ENCODE measurements around the gene MPP3.
"Not testable (repeated sequence)": the region's sequence is repeated elsewhere in the genome, so short reads cannot be mapped to it uniquely, and the experiment has no call there.

The MPP3 gene

GRCh38 chr17:43792668-43793067, 40.3 kb downstream of the MPP3 start:
- not testable (repeated sequence) for H3K9ac ChIP-seq (ENCODE audit: low read length); H3K36me3 ChIP-seq (ENCODE audit: insufficient read depth, low read length); H3K4me3 ChIP-seq (ENCODE audit: low read depth in 1 of 2, low read length in 2 of 2); H3K27ac ChIP-seq (ENCODE audit: low read depth, low read length); H3K27me3 ChIP-seq (ENCODE audit: control insufficient read depth in 1 of 2, insufficient read depth in 2 of 2, low read length in 2 of 2); H3K9me3 ChIP-seq (ENCODE audit: low read length); H3K4me1 ChIP-seq (ENCODE audit: insufficient read depth, low read length)

- H3K36me3 ChIP-seq (ENCODE audit: insufficient read depth, low read length): no peaks in the 10 kb centered on the region
- no peaks in the 10 kb centered on the region for H3K9me3 ChIP-seq (ENCODE audit: low read length)
- no peak overlapping the region for H3K9ac ChIP-seq (ENCODE audit: low read length)
- no peaks in the 10 kb centered on the region for H3K4me1 ChIP-seq (ENCODE audit: insufficient read depth, low read length)
- H3K27me3 ChIP-seq (ENCODE audit: control insufficient read depth in 1 of 2, insufficient read depth in 2 of 2, low read length in 2 of 2): no peaks in the 10 kb centered on the region
- no peak overlapping the region for H3K4me3 ChIP-seq (ENCODE audit: low read depth in 1 of 2, low read length in 2 of 2)
- H3K27ac ChIP-seq (ENCODE audit: low read depth, low read length): no peak overlapping the region
Measured at GRCh38 chr17:43791589-43791988, 41.4 kb downstream of the MPP3 start.

GRCh38 chr17:43790311-43790940, 42.5 kb downstream of the MPP3 start:
- H3K4me1 ChIP-seq (ENCODE audit: insufficient read depth, low read length): no peaks in the 10 kb centered on the region
- no peaks in the 10 kb centered on the region for H3K9me3 ChIP-seq (ENCODE audit: low read length)
- H3K9ac ChIP-seq (ENCODE audit: low read length): no peak overlapping the region
- no peak overlapping the region for H3K4me3 ChIP-seq (ENCODE audit: low read depth in 1 of 2, low read length in 2 of 2)
- no peaks in the 10 kb centered on the region for H3K36me3 ChIP-seq (ENCODE audit: insufficient read depth, low read length)
- H3K27ac ChIP-seq (ENCODE audit: low read depth, low read length): no peak overlapping the region
- H3K27me3 ChIP-seq (ENCODE audit: control insufficient read depth in 1 of 2, insufficient read depth in 2 of 2, low read length in 2 of 2): no peaks in the 10 kb centered on the region

GRCh38 chr17:43789482-43789881, 43.5 kb downstream of the MPP3 start:
- H3K9ac ChIP-seq (ENCODE audit: low read length): no peak overlapping the region
- H3K36me3 ChIP-seq (ENCODE audit: insufficient read depth, low read length): no peaks in the 10 kb centered on the region
- H3K4me1 ChIP-seq (ENCODE audit: insufficient read depth, low read length): no peaks in the 10 kb centered on the region
- no peak overlapping the region for H3K27ac ChIP-seq (ENCODE audit: low read depth, low read length)
- H3K27me3 ChIP-seq (ENCODE audit: control insufficient read depth in 1 of 2, insufficient read depth in 2 of 2, low read length in 2 of 2): no peaks in the 10 kb centered on the region
- no peaks in the 10 kb centered on the region for H3K9me3 ChIP-seq (ENCODE audit: low read length)
- no peak overlapping the region for H3K4me3 ChIP-seq (ENCODE audit: low read depth in 1 of 2, low read length in 2 of 2)

- no peaks in the 10 kb centered on the region for H3K4me1 ChIP-seq (ENCODE audit: insufficient read depth, low read length)
Measured at GRCh38 chr17:43788540-43788939, 44.4 kb downstream of the MPP3 start.

GRCh38 chr17:43787728-43788127, 45.2 kb downstream of the MPP3 start:
- H3K27me3 ChIP-seq (ENCODE audit: control insufficient read depth in 1 of 2, insufficient read depth in 2 of 2, low read length in 2 of 2): no peaks in the 10 kb centered on the region
- H3K9me3 ChIP-seq (ENCODE audit: low read length): no peaks in the 10 kb centered on the region
- no peak overlapping the region for H3K4me3 ChIP-seq (ENCODE audit: low read depth in 1 of 2, low read length in 2 of 2)
- H3K4me1 ChIP-seq (ENCODE audit: insufficient read depth, low read length): no peaks in the 10 kb centered on the region
- no peak overlapping the region for H3K27ac ChIP-seq (ENCODE audit: low read depth, low read length)
- no peak overlapping the region for H3K9ac ChIP-seq (ENCODE audit: low read length)
- no peaks in the 10 kb centered on the region for H3K36me3 ChIP-seq (ENCODE audit: insufficient read depth, low read length)

More at GRCh38 chr17:43788540-43788939, 44.4 kb downstream of the MPP3 start:
- H3K4me3 ChIP-seq (ENCODE audit: low read depth in 1 of 2, low read length in 2 of 2): no peak overlapping the region
- H3K9me3 ChIP-seq (ENCODE audit: low read length): no peaks in the 10 kb centered on the region
- H3K36me3 ChIP-seq (ENCODE audit: insufficient read depth, low read length): no peaks in the 10 kb centered on the region
- H3K9ac ChIP-seq (ENCODE audit: low read length): no peak overlapping the region
- no peaks in the 10 kb centered on the region for H3K27me3 ChIP-seq (ENCODE audit: control insufficient read depth in 1 of 2, insufficient read depth in 2 of 2, low read length in 2 of 2)
- no peak overlapping the region for H3K27ac ChIP-seq (ENCODE audit: low read depth, low read length)

GRCh38 chr17:43784628-43785101, 48.3 kb downstream of the MPP3 start:
- Histone ChIP-seq H3K27ac (ENCODE audit: low read depth, low read length) (no peak overlapping the region), H3K4me1 (ENCODE audit: insufficient read depth, low read length) (peaks cover 1% of the 10 kb centered on the region), H3K4me3 (ENCODE audit: low read depth in 1 of 2, low read length in 2 of 2) (no peak overlapping the region), H3K27me3 (ENCODE audit: control insufficient read depth in 1 of 2, insufficient read depth in 2 of 2, low read length in 2 of 2) (no peaks in the 10 kb centered on the region), H3K9ac (ENCODE audit: low read length) (no peak overlapping the region), H3K9me3 (ENCODE audit: low read length) (no peaks in the 10 kb centered on the region), H3K36me3 (ENCODE audit: insufficient read depth, low read length) (no peaks in the 10 kb centered on the region)

GRCh38 chr17:43784068-43784467, 48.9 kb downstream of the MPP3 start:
- H3K9me3 ChIP-seq (ENCODE audit: low read length): no peaks in the 10 kb centered on the region
- no peak overlapping the region for H3K9ac ChIP-seq (ENCODE audit: low read length)
- no peak overlapping the region for H3K27ac ChIP-seq (ENCODE audit: low read depth, low read length)
- H3K36me3 ChIP-seq (ENCODE audit: insufficient read depth, low read length): no peaks in the 10 kb centered on the region
- peaks cover 7% of the 10 kb centered on the region for H3K4me1 ChIP-seq (ENCODE audit: insufficient read depth, low read length)
- no peak overlapping the region for H3K4me3 ChIP-seq (ENCODE audit: low read depth in 1 of 2, low read length in 2 of 2)
- H3K27me3 ChIP-seq (ENCODE audit: control insufficient read depth in 1 of 2, insufficient read depth in 2 of 2, low read length in 2 of 2): no peaks in the 10 kb centered on the region

GRCh38 chr17:43782913-43783680, 49.8 kb downstream of the MPP3 start:
- Histone ChIP-seq H3K36me3 (ENCODE audit: insufficient read depth, low read length) (no peaks in the 10 kb centered on the region), H3K27ac (ENCODE audit: low read depth, low read length) (no peak overlapping the region), H3K27me3 (ENCODE audit: control insufficient read depth in 1 of 2, insufficient read depth in 2 of 2, low read length in 2 of 2) (no peaks in the 10 kb centered on the region), H3K4me3 (ENCODE audit: low read depth in 1 of 2, low read length in 2 of 2) (no peak overlapping the region), H3K9ac (ENCODE audit: low read length) (no peak overlapping the region), H3K4me1 (ENCODE audit: insufficient read depth, low read length) (peaks cover 7% of the 10 kb centered on the region), H3K9me3 (ENCODE audit: low read length) (no peaks in the 10 kb centered on the region)

- no peaks in the 10 kb centered on the region for H3K27me3 ChIP-seq (ENCODE audit: control insufficient read depth in 1 of 2, insufficient read depth in 2 of 2, low read length in 2 of 2)
- no peaks in the 10 kb centered on the region for H3K9me3 ChIP-seq (ENCODE audit: low read length)
- peak within 1 kb of the TSS; percentile 78 for H3K9ac ChIP-seq (ENCODE audit: low read length)
- peaks cover 6% of the 10 kb centered on the region for H3K36me3 ChIP-seq (ENCODE audit: insufficient read depth, low read length)
- peaks cover 29% of the 10 kb centered on the region for H3K4me1 ChIP-seq (ENCODE audit: insufficient read depth, low read length)
- peak within 1 kb of the TSS; percentile 98 for H3K27ac ChIP-seq (ENCODE audit: low read depth, low read length)
- peak within 1 kb of the TSS; percentile 56 to 70 for H3K4me3 ChIP-seq (ENCODE audit: low read depth in 1 of 2, low read length in 2 of 2)
Measured at GRCh38 chr17:43780135-43780534, 52.8 kb downstream of the MPP3 start, which contains the start of gene CFAP97D1. Gene CFAP97D1, plus strand, starts transcription at chr17:43780435. Its CDS starts 28 bp downstream, at chr17:43780463.

- Histone ChIP-seq H3K36me3 (ENCODE audit: insufficient read depth, low read length) (peaks cover 13% of the 10 kb centered on the region), H3K4me1 (ENCODE audit: insufficient read depth, low read length) (peaks cover 33% of the 10 kb centered on the region), H3K27ac (ENCODE audit: low read depth, low read length) (peak overlapping the region; percentile 98), H3K9me3 (ENCODE audit: low read length) (no peaks in the 10 kb centered on the region), H3K4me3 (ENCODE audit: low read depth in 1 of 2, low read length in 2 of 2) (peak overlapping the region; percentile 56 to 70), H3K9ac (ENCODE audit: low read length) (peak overlapping the region; percentile 78), H3K27me3 (ENCODE audit: control insufficient read depth in 1 of 2, insufficient read depth in 2 of 2, low read length in 2 of 2) (no peaks in the 10 kb centered on the region)
Measured at GRCh38 chr17:43779145-43780125, 53.5 kb downstream of the MPP3 start.

Measured in muscle layer of colon (tissue), 2 donors.